ENCODE results near the gene KCNJ12.

DNA sequence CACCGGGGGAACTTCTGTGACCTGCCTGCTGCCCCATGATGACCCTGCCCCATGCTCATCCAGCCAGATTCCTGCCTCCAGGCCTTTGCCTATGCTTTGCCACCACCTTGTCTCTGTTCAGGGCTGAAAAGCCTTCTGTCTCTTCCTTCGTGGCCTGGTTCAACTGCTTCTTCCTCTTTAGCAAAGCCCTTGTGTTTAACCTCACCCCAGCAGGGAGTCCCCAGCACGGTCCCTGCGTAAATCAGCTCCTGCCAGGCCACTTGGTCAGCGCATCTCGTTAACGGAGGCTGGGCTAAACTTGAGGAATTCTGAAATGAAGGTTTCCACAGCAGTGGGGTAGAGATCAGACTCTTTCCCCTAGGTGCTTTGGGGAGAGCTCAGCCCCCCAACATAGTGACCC, 16.1 kb upstream of the KCNJ12 start:
- TF ChIP-seq FOS (IDR thresholded peaks at IDR 0.05; ENCODE audit: low read depth, low read length) = no peak
- no peak for TF ChIP-seq RAD21 (IDR thresholded peaks at IDR 0.05; ENCODE audit: low read length)
- TF ChIP-seq POLR2A (IDR thresholded peaks at IDR 0.05; ENCODE audit: low read depth, low read length) = no peak
- TF ChIP-seq, protein P1, sequence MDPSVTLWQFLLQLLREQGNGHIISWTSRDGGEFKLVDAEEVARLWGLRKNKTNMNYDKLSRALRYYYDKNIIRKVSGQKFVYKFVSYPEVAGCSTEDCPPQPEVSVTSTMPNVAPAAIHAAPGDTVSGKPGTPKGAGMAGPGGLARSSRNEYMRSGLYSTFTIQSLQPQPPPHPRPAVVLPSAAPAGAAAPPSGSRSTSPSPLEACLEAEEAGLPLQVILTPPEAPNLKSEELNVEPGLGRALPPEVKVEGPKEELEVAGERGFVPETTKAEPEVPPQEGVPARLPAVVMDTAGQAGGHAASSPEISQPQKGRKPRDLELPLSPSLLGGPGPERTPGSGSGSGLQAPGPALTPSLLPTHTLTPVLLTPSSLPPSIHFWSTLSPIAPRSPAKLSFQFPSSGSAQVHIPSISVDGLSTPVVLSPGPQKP (IDR thresholded peaks at IDR 0.05; ENCODE audit: borderline replicate concordance, low read depth, low read length) = no peak
- TF ChIP-seq, protein P2, sequence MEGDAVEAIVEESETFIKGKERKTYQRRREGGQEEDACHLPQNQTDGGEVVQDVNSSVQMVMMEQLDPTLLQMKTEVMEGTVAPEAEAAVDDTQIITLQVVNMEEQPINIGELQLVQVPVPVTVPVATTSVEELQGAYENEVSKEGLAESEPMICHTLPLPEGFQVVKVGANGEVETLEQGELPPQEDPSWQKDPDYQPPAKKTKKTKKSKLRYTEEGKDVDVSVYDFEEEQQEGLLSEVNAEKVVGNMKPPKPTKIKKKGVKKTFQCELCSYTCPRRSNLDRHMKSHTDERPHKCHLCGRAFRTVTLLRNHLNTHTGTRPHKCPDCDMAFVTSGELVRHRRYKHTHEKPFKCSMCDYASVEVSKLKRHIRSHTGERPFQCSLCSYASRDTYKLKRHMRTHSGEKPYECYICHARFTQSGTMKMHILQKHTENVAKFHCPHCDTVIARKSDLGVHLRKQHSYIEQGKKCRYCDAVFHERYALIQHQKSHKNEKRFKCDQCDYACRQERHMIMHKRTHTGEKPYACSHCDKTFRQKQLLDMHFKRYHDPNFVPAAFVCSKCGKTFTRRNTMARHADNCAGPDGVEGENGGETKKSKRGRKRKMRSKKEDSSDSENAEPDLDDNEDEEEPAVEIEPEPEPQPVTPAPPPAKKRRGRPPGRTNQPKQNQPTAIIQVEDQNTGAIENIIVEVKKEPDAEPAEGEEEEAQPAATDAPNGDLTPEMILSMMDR (conservative IDR thresholded peaks at IDR 0.05; ENCODE audit: low read depth, low read length) = no peak
- TF ChIP-seq CEBPB (IDR thresholded peaks at IDR 0.05; ENCODE audit: low read depth, low read length) = no peak
- no peak for TF ChIP-seq BHLHE40 (IDR thresholded peaks at IDR 0.05; ENCODE audit: low read depth, low read length)
- TF ChIP-seq MAFK (IDR thresholded peaks at IDR 0.05; ENCODE audit: low read depth, low read length) = no peak
- TF ChIP-seq SMC3 (IDR thresholded peaks at IDR 0.05; ENCODE audit: low read depth, low read length) = no peak
- no peak for TF ChIP-seq RFX5 (IDR thresholded peaks at IDR 0.05; ENCODE audit: low read depth, low read length)
- TF ChIP-seq, protein P3, sequence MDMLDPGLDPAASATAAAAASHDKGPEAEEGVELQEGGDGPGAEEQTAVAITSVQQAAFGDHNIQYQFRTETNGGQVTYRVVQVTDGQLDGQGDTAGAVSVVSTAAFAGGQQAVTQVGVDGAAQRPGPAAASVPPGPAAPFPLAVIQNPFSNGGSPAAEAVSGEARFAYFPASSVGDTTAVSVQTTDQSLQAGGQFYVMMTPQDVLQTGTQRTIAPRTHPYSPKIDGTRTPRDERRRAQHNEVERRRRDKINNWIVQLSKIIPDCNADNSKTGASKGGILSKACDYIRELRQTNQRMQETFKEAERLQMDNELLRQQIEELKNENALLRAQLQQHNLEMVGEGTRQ (IDR thresholded peaks at IDR 0.05; ENCODE audit: low read depth, low read length) = no peak
- no peak for TF ChIP-seq MAZ (IDR thresholded peaks at IDR 0.05; ENCODE audit: borderline replicate concordance, low read depth, low read length)
- no peak for TF ChIP-seq RCOR1 (IDR thresholded peaks at IDR 0.05; ENCODE audit: insufficient replicate concordance, low read length)
